ENCODE measurements around the gene KIAA0825.
"Not testable (repeated sequence)": the region's sequence is repeated elsewhere in the genome, so short reads cannot be mapped to it uniquely, and the experiment has no call there.

The KIAA0825 gene

GRCh38 chr5:94367900-94368299 lies 250.5 kb downstream of the KIAA0825 start:
- DNase-seq = no peak

- no peak for DNase-seq
Observed at GRCh38 chr5:94366811-94367210, 251.6 kb downstream of the KIAA0825 start.

- no peak for DNase-seq
Observed at GRCh38 chr5:94362857-94363256, 255.5 kb downstream of the KIAA0825 start.

GRCh38 chr5:94361832-94362796 lies 256.3 kb downstream of the KIAA0825 start:
- no peak for DNase-seq

- no peak for DNase-seq
Observed at GRCh38 chr5:94361161-94361560, 257.2 kb downstream of the KIAA0825 start.

- no peak for DNase-seq
Observed at GRCh38 chr5:94360382-94361130, 257.8 kb downstream of the KIAA0825 start.

GRCh38 chr5:94359880-94360279 lies 258.5 kb downstream of the KIAA0825 start:
- DNase-seq = no peak

GRCh38 chr5:94355811-94356210 lies 262.6 kb downstream of the KIAA0825 start:
- DNase-seq = no peak

- not testable (repeated sequence) for DNase-seq
Observed at GRCh38 chr5:94354837-94355485, 263.4 kb downstream of the KIAA0825 start.

GRCh38 chr5:94353605-94354004 lies 264.8 kb downstream of the KIAA0825 start:
- no peak for DNase-seq

- no peak for DNase-seq
Observed at GRCh38 chr5:94347130-94347529, 271.3 kb downstream of the KIAA0825 start.

- DNase-seq = no peak
Observed at GRCh38 chr5:94345257-94345656, 273.1 kb downstream of the KIAA0825 start.

GRCh38 chr5:94337617-94338016 lies 280.8 kb downstream of the KIAA0825 start:
- no peak for DNase-seq

GRCh38 chr5:94335936-94336335 lies 282.5 kb downstream of the KIAA0825 start:
- DNase-seq = no peak

GRCh38 chr5:94329115-94329514 lies 289.3 kb downstream of the KIAA0825 start:
- no peak for DNase-seq

- DNase-seq = no peak
Observed at GRCh38 chr5:94326586-94326985, 291.8 kb downstream of the KIAA0825 start.

- DNase-seq = no peak
Observed at GRCh38 chr5:94316916-94317838, 301.2 kb downstream of the KIAA0825 start.

- no peak for DNase-seq
Observed at GRCh38 chr5:94314460-94315131, 303.8 kb downstream of the KIAA0825 start.

GRCh38 chr5:94313696-94314095 lies 304.7 kb downstream of the KIAA0825 start:
- no peak for DNase-seq

- no peak for DNase-seq
Observed at GRCh38 chr5:94313188-94313587, 305.2 kb downstream of the KIAA0825 start.

GRCh38 chr5:94312298-94312697 lies 306.1 kb downstream of the KIAA0825 start:
- DNase-seq = no peak

GRCh38 chr5:94310833-94311232 lies 307.6 kb downstream of the KIAA0825 start:
- no peak for DNase-seq
